GM18498 (cell line): ENCODE data around the gene EEF2K.
"Not testable (repeated sequence)": the region's sequence is repeated elsewhere in the genome, so short reads cannot be mapped to it uniquely, and the experiment has no call there.

Source experiments
- ATAC-seq: cut with Tn5 transposase; IDR thresholded peaks from one replicate; pipeline ENCODE4 v1.9.1; 2021; ENCODE audit warnings: mild to moderate bottlenecking, moderate library complexity; ENCODE audit not compliant: unreplicated experiment

EEF2K gene

DNA sequence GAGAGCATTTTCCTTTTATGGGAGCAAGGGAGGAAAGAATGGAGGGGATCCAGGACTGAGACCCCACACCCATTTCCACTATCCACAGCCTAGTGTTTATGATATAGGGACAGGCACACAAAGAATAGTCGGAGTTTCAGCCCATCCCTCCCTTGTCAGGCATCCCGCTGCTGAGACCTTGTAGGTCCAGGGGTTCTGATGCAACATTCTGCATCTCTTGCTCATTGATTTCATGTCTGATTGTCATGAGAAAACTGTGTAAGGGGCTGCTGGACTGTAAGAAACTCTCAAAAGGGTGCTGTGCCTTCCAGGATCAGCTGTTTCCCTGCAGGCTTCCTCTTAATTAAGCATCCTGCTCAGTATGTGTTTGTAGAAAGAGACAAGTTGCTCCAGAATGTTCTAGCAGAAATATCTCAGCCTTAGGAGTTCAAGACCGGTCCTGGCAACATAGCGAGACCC lies 85.8 kb downstream of the EEF2K start:
- ATAC-seq: no peak

DNA sequence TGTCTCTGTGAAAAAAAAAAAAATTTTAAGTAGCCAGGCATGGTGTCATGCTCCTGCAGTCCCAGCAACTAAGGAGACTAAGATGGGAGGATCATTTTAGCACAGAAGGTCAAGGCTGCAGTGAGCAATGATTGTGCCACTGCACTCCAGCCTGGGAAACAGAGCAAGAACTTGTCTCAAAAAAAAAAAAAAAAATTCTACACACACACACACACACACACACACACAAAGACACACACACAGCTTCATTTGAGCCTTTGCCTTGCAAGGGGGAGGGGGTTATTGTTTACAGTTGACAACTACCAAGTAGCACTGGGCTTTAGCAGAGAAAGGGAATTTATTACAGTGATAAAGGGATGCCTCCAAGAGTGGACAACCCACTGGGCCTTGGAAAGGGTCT lies 86.2 kb downstream of the EEF2K start:
- no peak for ATAC-seq

DNA sequence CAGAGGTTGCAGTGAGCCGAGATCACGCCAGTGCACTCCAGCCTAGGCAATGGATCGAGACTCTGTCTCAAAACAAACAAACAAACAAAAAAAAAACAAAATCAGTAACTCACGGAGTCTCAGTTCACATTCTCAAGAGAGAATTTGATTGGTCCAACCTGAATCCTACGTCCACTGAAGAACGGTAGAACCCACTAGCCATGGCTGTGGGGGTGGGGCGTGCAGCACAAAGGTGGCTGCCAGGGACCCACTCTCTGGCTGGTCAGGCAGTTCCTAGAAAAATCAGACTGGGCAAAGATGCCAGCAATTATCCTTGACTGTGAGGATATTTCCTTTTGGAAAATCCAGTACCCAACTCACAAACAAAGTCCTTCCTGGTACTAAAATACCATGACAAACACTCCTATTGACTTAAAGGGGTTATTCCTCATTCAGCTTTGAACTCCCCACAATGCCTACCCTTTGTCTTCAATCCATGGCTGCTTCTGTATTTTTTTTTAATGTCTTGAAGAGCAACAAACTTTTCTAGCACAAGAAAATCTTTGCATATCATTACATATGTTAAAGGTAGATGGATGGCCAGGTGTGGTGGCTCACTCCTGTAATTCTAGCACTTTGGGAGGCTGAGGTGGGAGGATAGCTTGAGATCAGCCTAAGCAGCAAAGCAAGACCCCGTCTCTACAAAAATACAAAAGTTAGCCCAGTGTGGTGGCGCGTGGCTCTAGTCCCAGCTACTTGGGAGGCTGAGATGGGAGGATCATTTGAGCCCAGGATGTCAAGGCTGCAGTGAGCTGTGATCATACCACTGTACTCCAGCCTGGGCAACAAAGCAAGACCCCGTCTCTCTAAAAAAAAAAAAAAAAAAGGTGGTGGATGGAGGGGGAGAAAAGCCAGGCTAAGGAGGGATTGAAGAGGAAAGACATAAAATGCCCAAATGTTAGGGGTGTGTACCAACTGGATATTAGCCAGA lies 87.3 kb downstream of the EEF2K start:
- no peak for ATAC-seq

DNA sequence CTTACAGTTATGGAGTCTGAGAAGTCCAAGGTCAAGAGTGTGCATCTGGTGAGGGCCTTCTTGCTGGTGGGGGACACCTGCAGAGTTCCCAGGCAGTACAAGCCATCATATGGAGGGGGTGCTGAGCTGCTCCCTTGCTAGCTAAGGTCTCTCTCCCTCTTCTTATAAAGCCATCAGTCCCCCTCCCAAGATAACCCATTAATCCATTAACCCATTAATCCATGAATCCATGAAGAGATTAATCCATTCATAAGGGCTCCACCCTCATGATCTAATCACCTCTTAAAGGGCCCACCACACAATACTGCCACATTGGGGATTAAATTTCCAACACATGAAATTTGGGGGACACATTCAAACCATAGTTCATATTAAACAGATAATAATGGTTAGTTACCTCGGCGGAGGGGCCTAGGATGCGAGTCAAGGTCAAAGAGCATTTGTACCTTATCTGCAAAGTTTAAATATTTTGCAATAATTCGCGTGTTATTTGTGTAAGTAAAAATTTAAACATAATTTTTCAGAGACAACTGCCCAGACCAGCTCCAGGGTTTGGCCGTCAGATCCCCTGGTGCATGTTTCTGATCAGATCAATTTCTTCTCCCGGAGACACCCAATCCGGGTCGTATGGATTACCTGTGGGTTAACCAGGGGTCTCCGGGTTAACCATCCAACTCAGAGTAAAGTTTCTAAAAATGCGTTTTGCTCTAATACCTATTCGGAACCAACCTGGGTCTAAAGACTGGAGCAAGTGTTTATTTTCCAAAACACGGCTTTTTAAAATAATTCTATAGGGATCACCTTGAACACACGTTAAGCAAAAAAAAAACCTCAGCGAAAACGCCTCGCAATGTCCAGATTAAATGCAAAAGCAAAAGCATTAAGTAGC lies 90.4 kb downstream of the EEF2K start:
- ATAC-seq: peak; percentile 3

DNA sequence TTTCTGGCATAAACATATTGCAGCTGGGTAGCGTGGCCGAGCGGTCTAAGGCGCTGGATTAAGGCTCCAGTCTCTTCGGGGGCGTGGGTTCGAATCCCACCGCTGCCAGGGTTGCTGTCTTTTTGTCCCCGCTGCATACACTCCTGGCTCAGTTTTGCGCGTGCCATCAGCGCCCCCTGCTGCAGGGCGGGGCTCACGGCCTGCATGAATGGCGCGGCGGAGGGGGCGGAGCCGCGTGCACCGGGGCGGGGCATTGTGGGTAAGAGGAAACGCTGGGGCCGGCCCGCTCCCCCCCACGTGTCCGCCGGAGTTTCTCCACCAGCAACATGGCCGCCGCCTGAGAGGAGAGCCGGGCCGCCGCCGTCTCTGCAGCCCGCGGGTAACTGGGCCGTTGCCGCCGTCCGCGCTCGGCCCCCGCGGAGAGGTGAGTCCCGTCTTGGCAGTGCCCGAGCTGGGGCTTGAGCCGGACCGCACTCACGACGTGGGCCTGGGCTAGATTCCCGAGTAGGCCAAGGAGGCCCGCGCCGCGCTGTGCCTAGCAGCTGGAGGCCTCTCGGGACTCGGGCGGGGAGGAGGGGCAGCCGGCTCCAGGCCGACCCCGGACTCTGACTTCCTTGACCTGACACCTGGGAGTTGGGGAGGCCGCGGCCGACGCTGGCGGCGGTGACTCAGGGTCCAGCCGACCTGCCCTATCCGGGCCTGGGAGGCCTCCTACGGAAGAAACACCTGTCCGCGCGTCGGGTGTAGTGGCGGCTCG lies 91.2 kb downstream of the EEF2K start, which contains the start of gene POLR3E:
Gene POLR3E, plus strand, starts transcription at position 296 of the 757 bp plus-strand sequence. CDS start 5,560 bp downstream, outside the sequence.
- peak; percentile 86 for ATAC-seq

DNA sequence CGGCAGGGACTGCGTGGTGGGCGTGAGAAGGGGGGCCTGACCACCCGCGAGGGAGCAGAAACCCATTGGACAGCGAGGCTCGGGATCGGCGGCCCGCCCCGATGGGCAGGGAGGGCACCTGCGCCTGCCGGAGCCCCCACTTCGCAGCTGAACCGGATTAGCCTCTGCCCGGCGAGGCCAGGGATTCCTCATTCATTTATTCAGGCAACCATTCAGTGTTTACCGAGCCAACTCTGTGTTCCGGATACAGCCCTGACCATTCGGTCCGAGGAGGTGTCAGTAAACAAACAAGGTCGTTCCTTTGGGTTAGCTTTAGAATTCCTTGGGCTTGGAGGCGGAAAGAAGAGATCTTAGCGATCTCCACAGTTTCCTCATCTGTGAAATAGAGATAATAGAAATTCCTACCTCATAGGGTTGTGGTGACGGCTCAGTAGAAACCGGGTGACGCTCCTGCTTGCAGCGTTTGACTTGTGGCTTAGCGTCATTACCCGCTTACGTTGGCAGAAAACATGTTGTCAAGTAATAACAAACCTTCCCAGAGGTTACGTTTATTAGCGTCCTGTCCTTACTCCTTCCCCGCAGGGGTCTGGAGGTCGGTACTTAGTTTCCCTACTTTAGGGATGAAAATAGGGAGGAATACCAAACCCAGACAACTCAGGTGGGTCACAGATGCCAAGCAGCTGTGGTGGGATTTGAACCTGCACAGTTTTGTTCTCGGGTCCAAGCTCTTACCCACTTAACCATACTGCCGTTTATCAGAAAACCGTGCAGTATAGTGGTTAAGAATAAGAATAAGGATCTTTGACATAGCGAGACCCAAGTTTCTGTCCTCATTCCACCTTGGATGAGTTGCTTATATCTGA lies 92.0 kb downstream of the EEF2K start:
- peak; percentile 33 for ATAC-seq

DNA sequence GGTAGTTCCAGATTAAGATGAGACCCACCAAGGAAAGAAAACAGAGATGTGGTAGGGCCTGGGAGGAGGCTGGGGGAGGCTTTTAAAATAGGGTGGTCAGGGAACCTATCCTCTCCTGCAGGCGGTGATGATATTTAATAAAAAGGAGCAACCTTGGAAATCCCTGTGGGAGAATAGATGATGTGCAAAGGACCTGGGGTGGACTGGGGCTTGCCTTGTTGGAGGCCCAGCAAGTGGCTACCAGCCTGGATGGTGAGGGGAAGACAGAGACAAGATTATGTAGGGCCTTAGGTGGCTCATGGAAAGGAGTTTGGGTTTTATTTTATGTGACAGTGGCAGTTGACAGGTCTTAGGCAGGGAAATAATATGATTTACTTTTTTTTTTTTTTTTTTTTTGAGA lies 93.0 kb downstream of the EEF2K start:
- ATAC-seq: no peak

DNA sequence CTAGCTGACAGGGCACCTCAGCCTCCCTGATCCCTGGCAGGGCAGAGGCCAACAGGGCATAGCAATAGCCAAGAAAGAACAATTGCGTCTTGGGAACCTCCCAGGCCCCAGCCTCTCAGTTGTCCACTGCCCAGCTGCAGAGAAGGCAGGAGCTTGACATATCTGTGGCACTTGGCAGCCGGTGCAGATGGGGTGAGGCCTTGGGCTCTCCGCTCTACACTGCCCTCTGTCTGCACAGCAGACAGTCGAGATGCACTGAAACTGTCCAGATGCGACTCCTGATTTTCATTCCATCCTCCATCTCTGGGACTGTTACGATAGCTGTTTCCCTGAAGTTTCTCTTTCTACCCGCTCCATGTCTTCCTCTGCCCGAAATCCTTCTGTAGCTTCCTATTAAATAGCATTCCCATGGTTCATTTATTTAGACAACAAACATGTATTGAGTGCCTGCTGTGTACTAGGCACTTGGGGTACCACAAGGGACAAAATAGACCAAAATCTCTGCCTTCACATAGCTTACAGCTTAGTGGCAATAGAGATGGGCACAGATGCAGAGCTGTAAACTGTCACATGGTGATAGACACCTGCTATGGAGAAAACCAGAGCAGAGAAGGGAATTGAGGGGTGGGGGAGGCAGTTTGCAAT lies 94.5 kb downstream of the EEF2K start:
- ATAC-seq: no peak

DNA sequence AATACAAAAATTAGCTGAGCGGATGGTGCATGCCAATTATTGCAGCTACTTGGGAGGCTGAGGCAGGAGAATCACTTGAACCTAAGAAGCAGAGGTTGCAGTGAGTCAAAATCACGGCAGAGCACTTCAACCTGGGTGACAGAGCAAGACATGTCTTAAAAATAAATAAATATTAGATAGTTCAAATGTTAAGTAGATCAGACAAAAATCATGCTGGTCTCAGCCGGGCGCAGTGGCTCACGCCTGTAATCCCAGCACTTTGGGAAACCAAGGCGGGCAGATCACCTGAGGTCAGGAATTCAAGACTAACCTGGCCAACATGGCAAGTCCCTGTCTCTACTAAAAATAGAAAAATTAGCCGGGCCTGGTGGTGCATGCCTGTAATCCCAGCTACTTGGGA lies 95.3 kb downstream of the EEF2K start:
- ATAC-seq: not testable (repeated sequence)

DNA sequence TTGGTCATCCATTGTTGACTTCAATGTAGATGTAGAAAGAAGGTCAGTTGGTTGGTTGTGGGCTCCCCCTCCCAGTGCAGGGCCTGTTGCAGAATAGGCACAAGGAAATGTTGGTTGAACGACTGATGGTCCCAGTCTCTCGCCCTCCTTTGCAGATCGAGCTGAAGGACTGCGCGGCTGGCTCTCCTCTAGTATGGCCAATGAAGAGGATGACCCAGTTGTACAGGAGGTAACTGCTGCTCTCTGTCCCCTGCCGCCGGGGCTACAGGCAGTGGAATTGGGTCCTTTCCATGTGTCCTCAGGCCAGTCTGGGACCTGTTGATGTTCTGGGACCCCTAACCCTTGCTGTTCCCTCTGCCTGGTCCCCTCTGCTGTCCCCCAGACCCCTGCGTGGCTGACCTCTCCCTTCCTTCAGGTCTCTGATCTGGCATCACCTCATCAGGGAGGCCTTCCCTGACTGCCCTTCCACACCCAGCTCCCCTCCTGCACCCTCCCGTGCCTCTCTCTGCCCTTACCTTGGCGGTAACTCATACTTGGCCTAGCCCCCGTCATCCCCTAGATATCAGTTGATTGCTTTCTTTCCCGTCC lies 96.8 kb downstream of the EEF2K start:
- ATAC-seq: no peak

DNA sequence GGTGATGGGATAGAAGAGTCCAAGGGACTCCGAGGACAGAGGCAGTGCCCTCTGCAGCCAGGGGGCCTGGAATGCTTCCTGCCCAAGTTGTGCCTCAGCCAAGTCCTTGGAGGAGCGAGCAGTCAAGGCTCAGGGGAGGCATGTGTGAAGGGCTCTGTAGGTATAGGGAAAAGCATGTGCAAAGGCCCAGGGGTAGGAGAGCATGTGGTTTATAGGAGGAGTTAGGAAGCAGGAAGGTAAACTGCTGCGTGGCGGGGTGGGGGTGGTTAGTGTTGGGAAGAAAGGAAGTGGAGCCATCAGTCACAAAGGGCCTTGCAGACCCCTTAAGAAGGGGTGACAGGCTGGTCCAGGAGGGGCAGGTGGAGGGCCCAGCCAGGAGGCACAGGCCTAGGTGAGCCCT lies 98.3 kb downstream of the EEF2K start:
- ATAC-seq: no peak

DNA sequence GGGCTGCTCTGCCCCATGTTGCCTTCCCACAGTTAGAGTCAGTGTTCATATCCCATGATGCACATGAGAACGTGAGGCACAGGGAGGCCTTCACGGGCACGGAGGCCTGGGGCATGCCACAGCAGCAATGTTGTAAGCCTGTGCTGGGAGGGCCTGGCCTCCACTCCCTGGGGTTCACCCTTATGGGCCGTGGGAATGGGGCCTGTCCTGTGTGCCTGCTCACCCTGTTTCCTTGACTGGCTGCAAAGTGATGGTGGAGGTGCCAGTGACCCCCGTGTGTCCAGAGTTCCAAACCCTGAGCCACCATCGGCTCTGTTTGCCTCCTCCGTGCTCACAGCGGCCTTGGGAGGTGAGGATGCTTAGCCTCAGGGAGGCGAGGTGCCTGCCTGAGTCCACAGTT lies 100.7 kb downstream of the EEF2K start:
- ATAC-seq: no peak

DNA sequence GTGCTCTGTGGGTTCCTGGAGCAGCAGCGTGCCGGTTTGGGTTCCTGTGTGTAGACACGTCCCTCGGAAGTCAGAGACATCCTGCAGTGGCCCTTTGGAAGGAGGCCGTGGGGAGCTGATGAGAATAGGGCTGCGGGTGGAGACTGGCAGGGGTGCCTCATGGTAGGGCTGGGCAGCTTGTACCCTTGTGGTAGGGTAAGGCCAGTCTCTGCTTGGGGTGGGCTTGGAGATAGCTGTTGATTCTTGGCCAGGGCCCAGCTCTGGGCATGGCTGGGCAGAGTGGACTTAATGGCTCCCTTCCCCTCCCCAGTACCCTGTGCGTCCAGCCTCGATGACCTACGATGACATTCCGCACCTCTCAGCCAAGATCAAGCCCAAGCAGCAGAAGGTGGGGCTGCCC lies 101.8 kb downstream of the EEF2K start:
- no peak for ATAC-seq

DNA sequence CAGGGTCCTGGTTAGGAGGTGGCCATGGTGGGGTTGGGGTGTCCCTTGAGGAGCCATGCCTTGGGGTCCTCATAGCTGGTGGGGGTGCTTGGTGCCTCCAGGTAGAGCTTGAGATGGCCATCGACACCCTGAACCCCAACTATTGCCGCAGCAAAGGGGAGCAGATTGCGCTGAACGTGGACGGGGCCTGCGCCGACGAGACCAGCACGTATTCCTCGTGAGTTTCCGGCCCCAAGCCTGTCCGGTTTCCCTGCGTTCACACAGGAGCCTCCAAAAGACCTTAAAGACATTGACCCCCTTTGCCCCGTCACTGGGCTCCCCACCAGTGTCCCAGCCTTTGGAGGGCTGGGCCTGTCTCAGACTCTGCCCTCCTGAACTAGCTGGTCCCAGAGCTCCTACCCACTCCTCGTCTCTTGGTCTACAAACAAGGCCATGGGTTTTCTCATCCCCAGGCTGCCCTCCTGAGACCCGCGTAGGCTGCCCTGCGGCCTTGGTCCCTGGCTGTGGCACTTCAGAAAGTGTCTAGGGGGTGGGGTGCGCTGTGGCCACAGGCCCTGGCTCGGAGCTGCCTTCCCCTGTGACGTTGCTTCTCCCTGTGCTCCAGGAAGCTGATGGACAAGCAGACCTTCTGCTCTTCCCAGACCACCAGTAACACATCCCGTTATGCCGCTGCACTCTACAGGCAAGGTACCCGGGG lies 102.9 kb downstream of the EEF2K start:
- ATAC-seq: no peak

DNA sequence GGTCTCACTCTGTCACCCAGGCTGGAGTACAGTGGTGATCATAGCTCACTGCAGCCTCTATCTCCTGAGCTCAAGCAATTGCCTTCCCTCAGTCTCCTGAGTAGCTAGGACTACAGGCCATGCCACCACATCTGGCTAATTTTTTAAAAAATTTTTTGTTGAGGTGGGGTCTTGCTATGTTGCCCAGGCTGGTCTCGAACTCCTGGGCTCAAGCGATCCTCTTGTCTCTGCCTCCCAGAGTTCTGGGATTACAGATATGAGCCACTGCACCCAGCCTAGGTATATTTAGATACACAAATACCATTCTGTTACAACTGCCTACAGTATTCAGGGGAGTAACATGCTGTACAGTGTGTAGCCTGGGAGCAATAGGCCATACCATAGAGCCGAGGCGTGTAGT lies 105.4 kb downstream of the EEF2K start:
- ATAC-seq: no peak

DNA sequence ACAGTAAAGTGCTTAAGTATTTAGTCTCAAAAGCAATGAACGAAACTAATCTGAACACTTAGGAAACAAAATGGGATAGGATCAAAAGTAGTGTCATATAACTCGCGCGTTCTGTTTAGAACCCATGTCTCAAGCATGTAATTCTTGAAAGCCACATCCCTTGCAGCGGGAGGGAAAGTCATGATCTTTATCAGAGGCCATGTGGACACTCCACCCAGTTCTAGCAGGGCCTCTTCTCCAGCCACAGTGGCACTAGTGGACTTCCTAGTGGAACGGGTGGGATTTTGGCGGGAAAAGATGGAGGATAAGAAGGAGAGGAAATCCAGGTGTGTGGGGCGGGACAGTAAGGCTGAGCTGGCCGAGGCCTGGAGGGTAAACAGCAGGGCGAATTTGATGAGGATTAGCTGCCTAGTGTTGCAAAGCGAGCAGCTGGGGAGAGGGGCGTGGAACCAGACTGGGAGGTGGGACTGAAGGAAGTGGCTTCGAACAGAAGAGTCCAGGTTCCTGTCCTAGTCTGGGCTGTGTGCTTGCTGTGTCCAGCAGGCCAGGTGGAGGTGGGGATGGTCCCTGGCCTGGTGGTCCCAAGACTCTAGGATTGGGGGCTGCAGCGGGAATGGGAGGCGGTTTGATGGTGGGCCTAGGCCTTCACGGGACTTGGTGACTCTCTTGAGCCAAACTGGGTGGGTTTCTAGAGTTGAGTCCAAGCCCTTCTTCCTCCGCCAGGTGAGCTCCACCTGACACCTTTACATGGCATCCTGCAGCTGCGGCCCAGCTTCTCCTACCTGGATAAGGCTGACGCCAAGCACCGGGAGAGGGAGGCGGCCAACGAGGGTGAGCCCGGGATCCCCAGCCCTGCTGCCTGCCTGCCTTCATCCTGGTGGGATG lies 107.1 kb downstream of the EEF2K start:
- no peak for ATAC-seq

DNA sequence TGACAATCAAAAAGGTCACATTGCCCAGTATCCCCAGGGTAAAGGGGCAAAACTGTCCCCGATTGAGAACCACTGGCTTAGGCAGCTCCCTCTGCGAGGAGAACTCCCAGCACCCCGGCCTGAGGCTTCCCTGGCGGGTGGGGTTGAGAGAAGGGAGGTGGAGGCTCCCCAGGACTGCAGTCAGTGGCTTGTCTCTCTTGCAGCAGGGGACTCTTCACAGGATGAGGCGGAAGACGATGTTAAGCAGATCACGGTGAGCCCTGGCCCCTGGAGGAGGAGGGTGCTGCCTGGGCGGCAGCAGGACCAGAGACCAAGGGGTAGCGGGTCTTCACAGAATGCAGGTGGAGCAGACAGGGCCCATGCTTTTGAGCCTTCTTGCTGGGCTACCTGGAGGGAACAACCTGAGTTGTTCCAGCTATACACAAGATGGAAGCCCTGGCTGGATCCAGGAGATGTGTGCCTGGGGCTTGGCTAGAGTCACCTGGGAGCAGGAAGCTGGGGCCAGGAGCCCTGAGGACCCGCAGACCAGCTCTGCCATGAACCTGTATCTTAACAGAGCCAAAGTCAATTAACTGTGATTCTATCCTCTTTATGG lies 107.9 kb downstream of the EEF2K start:
- no peak for ATAC-seq
